TTC549 (cell line): ENCODE data around the gene ZNF408.
"Not testable (repeated sequence)": the region's sequence is repeated elsewhere in the genome, so short reads cannot be mapped to it uniquely, and the experiment has no call there.

Source experiments
- FAIRE-seq: peaks from 2 replicates; lab custom pipeline; 2012; peaks lifted over from hg19 to GRCh38; lab: Jason Lieb, UNC

Gene ZNF408

GRCh38 chr11:46697723-46698122, 3.1 kb upstream of the ZNF408 start:
- no peak for FAIRE-seq

GRCh38 chr11:46698597-46698996, 2.2 kb upstream of the ZNF408 start:
- FAIRE-seq = no peak

GRCh38 chr11:46701078-46701654, 335 bp downstream of the ZNF408 start:
- FAIRE-seq = no peak

GRCh38 chr11:46705070-46705688, 4.3 kb downstream of the ZNF408 start:
- no peak for FAIRE-seq

GRCh38 chr11:46706886-46707285, 6.1 kb downstream of the ZNF408 start:
- FAIRE-seq = no peak

- not testable (repeated sequence) for FAIRE-seq
Observed at GRCh38 chr11:46709351-46709750, 8.5 kb downstream of the ZNF408 start.

GRCh38 chr11:46710821-46711269, 10.0 kb downstream of the ZNF408 start:
- no peak for FAIRE-seq

GRCh38 chr11:46711303-46711702, 10.5 kb downstream of the ZNF408 start:
- FAIRE-seq = no peak

GRCh38 chr11:46712874-46713576, 12.2 kb downstream of the ZNF408 start:
- FAIRE-seq = no peak

GRCh38 chr11:46717825-46718154, 17.0 kb downstream of the ZNF408 start:
- FAIRE-seq = not testable (repeated sequence)

- no peak for FAIRE-seq
Observed at GRCh38 chr11:46718155-46719019, 17.6 kb downstream of the ZNF408 start.

GRCh38 chr11:46719048-46719542, 18.3 kb downstream of the ZNF408 start, which contains the start of gene F2:
Gene F2, plus strand, starts transcription at chr11:46719213. Its CDS starts 23 bp downstream, at chr11:46719236.
- FAIRE-seq = no peak

GRCh38 chr11:46719543-46720218, 18.9 kb downstream of the ZNF408 start:
- no peak for FAIRE-seq

- no peak for FAIRE-seq
Observed at GRCh38 chr11:46721286-46721685, 20.5 kb downstream of the ZNF408 start.

GRCh38 chr11:46722566-46723358, 21.9 kb downstream of the ZNF408 start:
- no peak for FAIRE-seq

- FAIRE-seq = no peak
Observed at GRCh38 chr11:46723359-46723680, 22.5 kb downstream of the ZNF408 start.

GRCh38 chr11:46724088-46724487, 23.3 kb downstream of the ZNF408 start:
- no peak for FAIRE-seq

GRCh38 chr11:46725338-46726205, 24.7 kb downstream of the ZNF408 start:
- no peak for FAIRE-seq

GRCh38 chr11:46726206-46726862, 25.5 kb downstream of the ZNF408 start:
- FAIRE-seq = no peak
